PC-3 (cell line): ENCODE results near the gene MYOC.

Experiments used
- EZH2phosphoT487 ChIP-seq: fragments of 300-600 bp; sonication (generic); IDR thresholded peaks from 2 replicates; pipeline ENCODE4 v1.6.1; 2018; ENCODE audit warnings: mild to moderate bottlenecking, antibody characterized with exemption, low read length, borderline replicate concordance
- TF ChIP-seq, protein P1 (sequence below): fragments of 300-600 bp; sonication (generic); conservative IDR thresholded peaks from 2 replicates; pipeline ENCODE4 v1.5.1; 2017; ENCODE audit warnings: antibody characterized with exemption, low read depth, mild to moderate bottlenecking, low read length

DNA sequence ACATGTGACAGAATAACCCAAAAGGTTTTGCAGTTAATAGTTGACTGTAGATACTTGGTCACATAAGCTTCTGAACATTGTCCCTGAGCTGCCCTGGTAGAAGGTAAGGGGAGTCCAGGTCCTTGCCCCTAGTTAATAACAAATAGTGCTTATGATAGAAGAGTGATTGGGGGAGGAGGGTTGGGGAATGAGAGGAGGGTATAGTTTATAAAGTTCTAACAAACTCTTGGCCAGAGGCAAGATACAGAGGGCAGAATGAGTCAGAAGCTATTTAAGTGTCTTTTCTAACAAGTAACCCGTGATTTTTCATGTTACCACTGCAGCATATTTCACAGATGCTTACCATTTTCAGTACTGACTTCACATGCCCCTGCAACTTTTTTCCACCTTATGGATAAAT, 57.2 kb downstream of the MYOC start:
- TF ChIP-seq, protein P1, sequence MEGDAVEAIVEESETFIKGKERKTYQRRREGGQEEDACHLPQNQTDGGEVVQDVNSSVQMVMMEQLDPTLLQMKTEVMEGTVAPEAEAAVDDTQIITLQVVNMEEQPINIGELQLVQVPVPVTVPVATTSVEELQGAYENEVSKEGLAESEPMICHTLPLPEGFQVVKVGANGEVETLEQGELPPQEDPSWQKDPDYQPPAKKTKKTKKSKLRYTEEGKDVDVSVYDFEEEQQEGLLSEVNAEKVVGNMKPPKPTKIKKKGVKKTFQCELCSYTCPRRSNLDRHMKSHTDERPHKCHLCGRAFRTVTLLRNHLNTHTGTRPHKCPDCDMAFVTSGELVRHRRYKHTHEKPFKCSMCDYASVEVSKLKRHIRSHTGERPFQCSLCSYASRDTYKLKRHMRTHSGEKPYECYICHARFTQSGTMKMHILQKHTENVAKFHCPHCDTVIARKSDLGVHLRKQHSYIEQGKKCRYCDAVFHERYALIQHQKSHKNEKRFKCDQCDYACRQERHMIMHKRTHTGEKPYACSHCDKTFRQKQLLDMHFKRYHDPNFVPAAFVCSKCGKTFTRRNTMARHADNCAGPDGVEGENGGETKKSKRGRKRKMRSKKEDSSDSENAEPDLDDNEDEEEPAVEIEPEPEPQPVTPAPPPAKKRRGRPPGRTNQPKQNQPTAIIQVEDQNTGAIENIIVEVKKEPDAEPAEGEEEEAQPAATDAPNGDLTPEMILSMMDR = no peak
- TF ChIP-seq EZH2phosphoT487 = no peak
